Liver (tissue), 9 donors: Measurements from ENCODE around the gene PARD3. TPM values are rescaled to one million over a fixed set of nuclear protein-coding genes. Genes with fewer than 3 reads are reported as not detected.

Experiments used
- DNase-seq: peaks from one replicate; pipeline ENCODE4 v3.0.0-alpha.2; 2017; ENCODE audit warnings: low spot score
- H3K27ac ChIP-seq, 2 donors: one replicate each; pipeline ENCODE4 v1.7.0; 2013; ENCODE audit warnings: inconsistent platforms in 2 of 2, low read length in 2 of 2, control low read depth in 1 of 2, low read depth in 1 of 2, mild to moderate bottlenecking in 1 of 2
- H3K27me3 ChIP-seq, 4 donors: one replicate each; pipeline versions ENCODE4 v1.6.1 to v1.7.0; 2013; ENCODE audit warnings: low read length in 3 of 4, inconsistent platforms in 1 of 4, mild to moderate bottlenecking in 1 of 4, moderate library complexity in 1 of 4; ENCODE audit not compliant: control insufficient read depth in 4 of 4, insufficient read depth in 4 of 4
- H3K36me3 ChIP-seq, 4 donors: one replicate each; pipeline versions ENCODE4 v1.6.1 to v1.7.0; 2013; ENCODE audit warnings: low read length in 3 of 4, mild to moderate bottlenecking in 3 of 4, low read depth in 1 of 4, moderate library complexity in 1 of 4; ENCODE audit not compliant: control insufficient read depth in 4 of 4, insufficient read depth in 3 of 4
- H3K4me1 ChIP-seq, 4 donors: one replicate each; pipeline versions ENCODE4 v1.6.1 to v1.7.0; 2013; ENCODE audit warnings: low read length in 3 of 4, mild to moderate bottlenecking in 3 of 4, moderate library complexity in 1 of 4; ENCODE audit not compliant: control insufficient read depth in 4 of 4, insufficient read depth in 4 of 4
- H3K4me3 ChIP-seq, 3 donors: one replicate each; pipeline versions ENCODE4 v1.6.1 to v1.7.0; 2013; ENCODE audit warnings: low read length in 3 of 3, control low read depth in 1 of 3, low read depth in 1 of 3, mild to moderate bottlenecking in 1 of 3
- H3K9ac ChIP-seq, 2 donors: one replicate each; pipeline ENCODE4 v1.7.0; 2013; ENCODE audit warnings: low read length in 2 of 2, mild to moderate bottlenecking in 2 of 2, moderate library complexity in 2 of 2, control low read depth in 1 of 2, low read depth in 1 of 2
- H3K9me3 ChIP-seq, 4 donors: one replicate each; pipeline versions ENCODE4 v1.6.1 to v1.7.0; 2013; ENCODE audit warnings: low read length in 3 of 4; ENCODE audit not compliant: control insufficient read depth in 4 of 4
- ATF3 ChIP-seq: IDR thresholded peaks from 2 replicates; pipeline ENCODE4 v1.6.1; 2016; ENCODE audit warnings: antibody characterized with exemption
- CTCF ChIP-seq: fragments of 150-350 bp; IDR thresholded peaks from 2 replicates; pipeline ENCODE4 v1.5.1; 2017; ENCODE audit warnings: improper control_type of control experiment, low read depth, low read length; ENCODE audit not compliant: missing input control
- EGR1 ChIP-seq, 2 donors: IDR thresholded peaks; 2 replicates each; pipeline ENCODE4 v1.6.1; 2016 to 2018; ENCODE audit warnings: antibody characterized with exemption in 2 of 2, low read depth in 2 of 2
- FOXA1 ChIP-seq: IDR thresholded peaks from 2 replicates; pipeline ENCODE4 v1.6.1; 2016; ENCODE audit warnings: antibody characterized with exemption
- FOXA2 ChIP-seq: IDR thresholded peaks from 2 replicates; pipeline ENCODE4 v1.6.1; 2016; ENCODE audit warnings: antibody characterized with exemption
- GABPA ChIP-seq, 2 donors: IDR thresholded peaks in 1 of 2; conservative IDR thresholded peaks in 1 of 2; 2 replicates each; pipeline ENCODE4 v1.6.1; 2016; ENCODE audit warnings: antibody characterized with exemption in 2 of 2, mild to moderate bottlenecking in 1 of 2, moderate library complexity in 1 of 2
- HNF4A ChIP-seq, 2 donors: conservative IDR thresholded peaks; 2 replicates each; pipeline ENCODE4 v1.6.1; 2016; ENCODE audit warnings: antibody characterized with exemption in 2 of 2, mild to moderate bottlenecking in 2 of 2
- HNF4G ChIP-seq: IDR thresholded peaks from 2 replicates; pipeline ENCODE4 v1.6.1; 2016; ENCODE audit warnings: antibody characterized with exemption
- JUND ChIP-seq, 2 donors: IDR thresholded peaks; 2 replicates each; pipeline ENCODE4 v1.6.1; 2016; ENCODE audit warnings: antibody characterized with exemption in 2 of 2
- MAX ChIP-seq: IDR thresholded peaks from 2 replicates; pipeline ENCODE4 v1.6.1; 2016; ENCODE audit warnings: antibody characterized with exemption
- NR2F2 ChIP-seq: IDR thresholded peaks from 2 replicates; pipeline ENCODE4 v1.6.1; 2016; ENCODE audit warnings: antibody characterized with exemption
- RAD21 ChIP-seq, 2 donors: IDR thresholded peaks; 2 replicates each; pipeline ENCODE4 v1.6.1; 2016; ENCODE audit warnings: antibody characterized with exemption in 2 of 2, mild to moderate bottlenecking in 2 of 2
- REST ChIP-seq: IDR thresholded peaks from 2 replicates; pipeline ENCODE4 v1.6.1; 2016; ENCODE audit warnings: antibody characterized with exemption, mild to moderate bottlenecking
- RXRA ChIP-seq, 2 donors: IDR thresholded peaks; 2 replicates each; pipeline ENCODE4 v1.6.1; 2017 to 2018; ENCODE audit warnings: antibody characterized with exemption in 2 of 2, mild to moderate bottlenecking in 1 of 2
- TAF1 ChIP-seq: conservative IDR thresholded peaks from 2 replicates; pipeline ENCODE4 v1.6.1; 2016; ENCODE audit warnings: antibody characterized with exemption, mild to moderate bottlenecking
- YY1 ChIP-seq: IDR thresholded peaks from 2 replicates; pipeline ENCODE4 v1.6.1; 2016; ENCODE audit warnings: antibody characterized with exemption, mild to moderate bottlenecking
- WGBS: extraction: QIAGEN DNeasy Blood & Tissue Kit; methylation state at CpG from one replicate; pipeline ENCODE4 v1.1.7; 2013; 5-methylcytosine and 5-hydroxymethylcytosine counted together
- polyA plus RNA-seq, 2 donors: library from polyadenylated mRNA; stranded (reverse) in 1 of 2; unstranded in 1 of 2; fragments of 200-250 nt in 1 of 2; fragments of >200 nt in 1 of 2; fragmentation: Nextera tagmentation in 1 of 2; extraction: Ambion mirVana in 1 of 2; gene quantifications; one replicate each; pipeline versions ENCODE4 v1.2.1 to v1.2.3, GENCODE V29; 2013 to 2015
- total RNA-seq, 2 donors: library from RNA; depleted of rRNA; stranded (reverse); fragments of >200 nt; gene quantifications; one replicate each; pipeline ENCODE4 v1.2.3, GENCODE V29; 2014
- donor health status: healthy.
- donor health status: healthy.
- donor health status: healthy.
- donor health status: healthy.
- donor health status: healthy.

The PARD3 gene
- total and polyA plus RNA-seq, 4 donors, result 12.3 to 43.8 (median 13.5) TPM

GRCh38 chr10:34535872-34536271 lies 279.2 kb downstream of the PARD3 start:
- Histone ChIP-seq H3K4me3 (no peak overlapping the region), H3K27me3 (no peaks in the 10 kb centered on the region), H3K27ac (no peak overlapping the region), H3K9ac (no peak overlapping the region), H3K4me1 (peaks cover 0 to 35% (median 26%) of the 10 kb centered on the region in 4 donors), H3K9me3 (peaks cover 0 to 10% (median 1%) of the 10 kb centered on the region in 4 donors), H3K36me3 (no peaks in the 10 kb centered on the region)
- 84% methylated on average over 4 of the region's 4 CpGs for WGBS
- TF ChIP-seq REST, result no peak
- TF ChIP-seq FOXA1, result no peak
- TF ChIP-seq YY1, result no peak
- no peak for DNase-seq

GRCh38 chr10:34530778-34531177 lies 284.3 kb downstream of the PARD3 start:
- DNase-seq, result no peak
- H3K36me3 ChIP-seq, result no peaks in the 10 kb centered on the region
- H3K27ac ChIP-seq, result no peak overlapping the region
- H3K4me3 ChIP-seq, result no peak overlapping the region
- no peak overlapping the region for H3K9ac ChIP-seq
- no peaks in the 10 kb centered on the region for H3K4me1 ChIP-seq
- TF ChIP-seq EGR1 (IDR thresholded peaks at IDR 0.05; ENCODE audit: low read depth in 2 of 2) (no peak), FOXA2 (no peak), HNF4G (no peak), REST (no peak), HNF4A (conservative IDR thresholded peaks at IDR 0.05) (peak in 1 of 2 donors; percentile 29), RXRA (IDR thresholded peaks at IDR 0.05) (peak in 1 of 2 donors; percentile 16)
- WGBS, result 85% methylated on average over 4 of the region's 4 CpGs
- no peaks in the 10 kb centered on the region for H3K27me3 ChIP-seq
- peaks cover 0 to 11% (median 1%) of the 10 kb centered on the region in 4 donors for H3K9me3 ChIP-seq

- no peaks in the 10 kb centered on the region for H3K27me3 ChIP-seq
- no peak for DNase-seq
- H3K9me3 ChIP-seq, result peaks cover 0 to 11% (median 1%) of the 10 kb centered on the region in 4 donors
- H3K4me3 ChIP-seq, result no peak overlapping the region
- no peak overlapping the region for H3K9ac ChIP-seq
- 92% methylated on average over 3 of the region's 3 CpGs for WGBS
- no peaks in the 10 kb centered on the region for H3K4me1 ChIP-seq
- H3K36me3 ChIP-seq, result no peaks in the 10 kb centered on the region
- H3K27ac ChIP-seq, result no peak overlapping the region
- TF ChIP-seq RAD21 (IDR thresholded peaks at IDR 0.05) (no peak), EGR1 (IDR thresholded peaks at IDR 0.05; ENCODE audit: low read depth in 2 of 2) (no peak), JUND (IDR thresholded peaks at IDR 0.05) (no peak), TAF1 (no peak), FOXA1 (no peak), RXRA (IDR thresholded peaks at IDR 0.05) (no peak), YY1 (no peak), HNF4G (no peak), GABPA (IDR thresholded peaks at IDR 0.05 in 1 of 2, conservative IDR thresholded peaks at IDR 0.05 in 1 of 2) (no peak), MAX (no peak), FOXA2 (no peak), NR2F2 (no peak), ATF3 (no peak), CTCF (no peak), HNF4A (conservative IDR thresholded peaks at IDR 0.05) (no peak)
Measured at GRCh38 chr10:34528320-34528719, 286.8 kb downstream of the PARD3 start.
